HG02943 (cell line): ENCODE results near the gene VGLL4.
A peak's percentile ranks its signal among the peaks of the same experiment; 100 is the strongest.
"Not testable (repeated sequence)": the region's sequence is repeated elsewhere in the genome, so short reads cannot be mapped to it uniquely, and the experiment has no call there.

Experiments
- ATAC-seq: cut with Tn5 transposase; IDR thresholded peaks from one replicate; pipeline ENCODE4 v1.9.1; 2021; ENCODE audit warnings: mild to moderate bottlenecking, low read depth, moderate library complexity; ENCODE audit not compliant: unreplicated experiment

VGLL4 gene

GRCh38 chr3:11610044-11610671 is 33.6 kb downstream of the VGLL4 start:
- no peak for ATAC-seq

- ATAC-seq: no peak
Measured at GRCh38 chr3:11609481-11609880, 34.2 kb downstream of the VGLL4 start.

- no peak for ATAC-seq
Measured at GRCh38 chr3:11607816-11608215, 35.9 kb downstream of the VGLL4 start.

- no peak for ATAC-seq
Measured at GRCh38 chr3:11606865-11607440, 36.8 kb downstream of the VGLL4 start.

GRCh38 chr3:11606090-11606784 is 37.5 kb downstream of the VGLL4 start:
- no peak for ATAC-seq

GRCh38 chr3:11605398-11605797 is 38.3 kb downstream of the VGLL4 start:
- no peak for ATAC-seq

GRCh38 chr3:11604139-11604892 is 39.4 kb downstream of the VGLL4 start:
- no peak for ATAC-seq

GRCh38 chr3:11603628-11604027 is 40.1 kb downstream of the VGLL4 start:
- no peak for ATAC-seq

- no peak for ATAC-seq
Measured at GRCh38 chr3:11602886-11603527, 40.7 kb downstream of the VGLL4 start.

- no peak for ATAC-seq
Measured at GRCh38 chr3:11602239-11602840, 41.4 kb downstream of the VGLL4 start.

GRCh38 chr3:11601446-11602238 is 42.1 kb downstream of the VGLL4 start:
- ATAC-seq: peak; percentile 86

- no peak for ATAC-seq
Measured at GRCh38 chr3:11600501-11601282, 43.0 kb downstream of the VGLL4 start.

- no peak for ATAC-seq
Measured at GRCh38 chr3:11596387-11596786, 47.3 kb downstream of the VGLL4 start.

- not testable (repeated sequence) for ATAC-seq
Measured at GRCh38 chr3:11595024-11595423, 48.7 kb downstream of the VGLL4 start.

- no peak for ATAC-seq
Measured at GRCh38 chr3:11593318-11594034, 50.2 kb downstream of the VGLL4 start.

- no peak for ATAC-seq
Measured at GRCh38 chr3:11592445-11593298, 51.0 kb downstream of the VGLL4 start.
